GM18505 (cell line): ENCODE measurements around the gene MLC1.

Source experiments
- ATAC-seq: cut with Tn5 transposase; IDR thresholded peaks from one replicate; pipeline ENCODE4 v1.9.1; 2021; ENCODE audit not compliant: unreplicated experiment
- POLR2A ChIP-seq: IDR thresholded peaks from 4 replicates; pipeline ENCODE4 v1.6.1; 2011; ENCODE audit warnings: borderline replicate concordance; ENCODE audit not compliant: insufficient read depth, insufficient read length; ENCODE audit errors: extremely low read depth

Gene MLC1

DNA sequence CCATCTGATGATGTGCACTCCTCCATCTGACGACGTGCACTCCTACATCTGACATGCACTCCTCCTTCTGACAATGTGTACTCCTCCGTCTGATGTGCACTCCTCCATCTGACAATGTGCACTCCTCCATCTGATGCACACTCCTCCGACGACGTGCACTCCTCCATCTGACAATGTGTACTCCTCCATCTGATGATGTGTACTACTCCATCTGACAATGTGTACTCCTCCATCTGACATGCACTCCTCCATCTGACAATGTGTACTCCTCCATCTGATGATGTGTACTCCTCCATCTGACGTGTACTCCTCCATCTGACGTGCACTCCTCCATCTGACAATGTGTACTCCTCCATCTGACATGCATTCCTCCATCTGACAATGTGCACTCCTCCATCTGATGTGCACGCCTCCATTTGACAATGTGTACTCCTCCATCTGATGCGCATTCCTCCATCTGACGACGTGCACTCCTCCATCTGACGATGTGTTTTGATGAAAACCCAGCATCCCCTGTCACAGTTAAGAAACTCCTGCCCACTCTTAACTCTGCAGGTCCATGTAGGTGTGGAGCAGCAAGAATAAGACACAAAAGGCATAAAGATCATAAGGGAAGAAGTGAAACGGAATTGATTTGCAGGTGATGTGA lies 62.9 kb downstream of the MLC1 start:
- no peak for TF ChIP-seq POLR2A
- no peak for ATAC-seq

- TF ChIP-seq POLR2A: no peak
- no peak for ATAC-seq
These were observed 64.6 kb downstream of the MLC1 start for GRCh38 chr22:50020606-50021005.

GRCh38 chr22:50019316-50019715 lies 65.9 kb downstream of the MLC1 start:
- no peak for TF ChIP-seq POLR2A
- ATAC-seq: no peak

GRCh38 chr22:50018608-50019285 lies 66.5 kb downstream of the MLC1 start:
- no peak for TF ChIP-seq POLR2A
- ATAC-seq: no peak

DNA sequence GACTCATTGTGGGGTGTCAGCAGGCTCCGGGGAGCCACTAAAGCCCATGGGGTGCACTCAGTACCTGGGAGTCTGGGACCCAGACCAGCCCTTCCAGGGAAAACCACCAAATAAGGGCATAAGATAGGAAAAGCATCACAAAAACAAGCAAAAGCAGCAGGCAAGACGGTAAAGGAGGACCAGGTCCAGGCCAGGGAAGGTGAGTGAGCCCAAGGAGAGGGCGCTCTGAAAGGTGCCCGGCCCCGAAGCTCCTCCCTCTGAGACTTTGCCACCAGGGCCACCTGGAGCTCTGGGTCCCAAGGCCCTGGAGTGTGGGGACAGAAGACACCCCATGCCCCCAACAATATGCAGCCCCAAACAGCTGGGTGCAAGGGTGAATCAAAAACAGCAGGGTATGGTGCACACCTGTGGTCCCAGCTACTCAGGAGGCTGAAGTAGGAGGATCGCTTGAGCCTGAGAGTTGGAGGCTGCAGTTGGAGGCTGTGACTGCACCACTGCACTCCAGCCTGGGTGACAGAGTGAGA lies 67.5 kb downstream of the MLC1 start:
- ATAC-seq: no peak
- no peak for TF ChIP-seq POLR2A

- no peak for TF ChIP-seq POLR2A
These were observed 68.1 kb downstream of the MLC1 start for GRCh38 chr22:50016988-50017700.

DNA sequence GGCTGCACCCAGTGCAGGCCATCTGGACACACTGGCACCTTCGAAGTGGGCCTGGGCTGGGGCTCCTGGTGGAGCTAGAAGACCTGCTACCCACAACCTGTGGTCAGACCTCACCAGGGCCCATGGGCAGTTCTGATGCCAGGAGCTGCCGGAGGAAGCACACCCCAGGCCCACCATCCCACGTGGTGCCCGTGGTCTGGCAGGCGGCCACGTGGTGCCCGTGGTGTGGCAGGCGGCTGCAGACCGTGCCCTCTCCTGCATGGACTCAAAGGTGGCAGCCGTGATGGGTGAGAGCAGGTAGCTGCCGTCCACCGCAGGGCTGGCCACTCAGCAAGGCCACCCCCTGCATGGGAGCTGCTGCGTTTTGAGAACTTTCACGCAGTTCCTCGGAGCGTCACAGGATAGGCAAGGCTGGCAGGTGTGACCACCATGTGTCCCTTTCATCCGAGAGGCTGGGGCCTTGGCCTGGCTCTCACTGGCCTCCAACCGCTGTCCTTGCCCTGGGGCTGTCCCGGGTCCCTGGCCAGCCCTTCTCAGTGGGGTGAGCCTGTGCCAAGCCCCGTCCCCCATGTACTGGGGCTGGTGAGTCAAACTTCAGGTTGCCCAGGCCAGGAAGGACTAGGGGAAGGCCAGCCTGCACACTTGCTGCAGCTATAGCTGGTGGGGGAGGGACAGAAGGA lies 68.8 kb downstream of the MLC1 start:
- no peak for TF ChIP-seq POLR2A
- no peak for ATAC-seq

More at GRCh38 chr22:50016988-50017700, 68.1 kb downstream of the MLC1 start:
- ATAC-seq: no peak

GRCh38 chr22:50015451-50016307 lies 69.5 kb downstream of the MLC1 start:
- TF ChIP-seq POLR2A: no peak
- ATAC-seq: no peak

DNA sequence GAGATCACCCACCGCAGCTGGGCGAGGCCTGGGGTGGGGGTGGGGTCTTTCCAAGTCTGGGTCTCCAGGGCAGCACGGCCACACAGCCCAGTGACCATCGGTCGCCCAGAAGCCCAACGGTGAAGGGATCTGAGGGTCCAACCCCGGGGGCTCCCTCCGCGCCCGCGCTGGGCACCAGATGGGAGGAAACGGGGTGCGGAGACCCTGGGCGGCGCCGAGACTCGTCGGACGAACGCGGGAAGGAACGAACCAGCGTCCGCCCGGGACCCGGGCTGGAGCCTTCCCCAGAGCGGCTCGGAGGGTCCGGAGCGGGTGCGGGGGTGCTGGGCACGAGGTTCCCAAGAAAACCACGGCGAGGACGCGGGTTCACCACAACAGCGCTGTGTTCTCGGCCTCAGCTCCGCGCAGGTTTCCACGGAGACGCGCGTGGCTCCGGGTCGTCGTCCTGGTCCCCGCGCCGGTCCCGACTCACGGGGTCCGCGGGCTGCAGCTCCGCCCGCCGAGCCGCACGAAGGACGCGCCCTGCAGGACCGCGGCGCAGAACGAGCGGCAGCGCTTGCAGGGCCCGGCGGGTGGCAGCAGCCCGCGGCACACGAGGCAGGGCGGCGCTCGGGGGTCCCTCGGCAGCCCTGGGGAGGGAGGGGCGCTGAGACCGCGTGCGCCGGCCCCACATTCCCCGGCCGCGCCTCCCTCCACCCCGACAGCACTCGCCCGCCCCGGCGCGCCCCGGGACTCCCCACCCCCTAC lies 70.4 kb downstream of the MLC1 start:
- no peak for ATAC-seq
- no peak for TF ChIP-seq POLR2A

- no peak for ATAC-seq
These were observed 71.1 kb downstream of the MLC1 start for GRCh38 chr22:50014053-50014501.

DNA sequence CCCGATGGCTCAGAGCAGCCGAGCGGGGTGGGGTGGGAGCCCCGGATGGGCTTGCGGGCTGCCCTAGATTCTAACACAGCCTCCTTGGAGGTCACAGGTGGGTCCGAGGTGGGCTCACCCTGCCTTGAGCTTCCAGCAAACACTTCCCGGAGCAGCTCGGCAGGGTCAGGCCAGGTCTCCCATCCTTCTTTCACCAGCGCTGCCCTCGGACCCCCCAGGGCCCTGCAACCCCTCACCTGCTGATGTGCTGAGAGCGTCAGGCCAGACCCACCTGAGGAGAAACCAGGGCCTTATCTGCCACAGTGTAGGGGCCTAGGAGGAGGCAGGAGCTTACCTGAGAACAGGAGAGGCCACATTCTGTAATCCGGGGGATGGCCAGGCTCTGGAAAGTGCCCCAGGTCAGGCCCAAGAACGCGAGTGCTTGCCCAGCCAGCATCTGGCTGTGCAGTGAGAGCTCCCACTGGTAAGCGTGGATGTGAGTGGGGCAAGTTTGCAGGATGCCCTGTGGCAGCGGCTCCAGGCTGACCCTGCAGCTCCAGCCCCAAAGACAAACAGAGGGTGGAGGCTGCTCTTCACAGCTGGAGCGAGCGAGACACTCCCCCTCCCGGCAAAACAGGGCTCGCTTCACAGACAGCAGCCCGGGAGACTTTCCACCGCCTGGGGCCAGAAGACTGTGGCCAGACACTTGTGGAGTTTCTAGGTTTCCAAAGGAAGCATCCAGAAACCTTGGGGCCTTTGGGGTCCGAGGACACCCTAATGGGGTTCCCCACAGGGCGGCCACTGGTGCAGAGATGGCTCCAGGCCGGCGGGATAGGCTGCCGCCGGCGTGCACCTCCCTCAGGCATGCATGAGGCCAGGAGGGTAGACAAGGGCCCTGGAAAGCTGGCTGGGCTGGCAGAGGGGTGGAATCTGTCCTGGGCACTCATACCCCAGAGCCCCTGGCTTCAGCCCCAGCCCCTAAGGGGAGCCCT lies 72.7 kb downstream of the MLC1 start, which contains the start of gene IL17REL:
Gene IL17REL, minus strand, starts transcription at position 555 of the 971 bp plus-strand sequence. Its CDS starts 119 bp downstream, at position 436.
- no peak for ATAC-seq
- no peak for TF ChIP-seq POLR2A

More at GRCh38 chr22:50014053-50014501, 71.1 kb downstream of the MLC1 start:
- no peak for TF ChIP-seq POLR2A
